K562 (cell line): Measurements from ENCODE around the gene SPATA21. TPM values are rescaled to one million over a fixed set of nuclear protein-coding genes. Genes with fewer than 3 reads are reported as not detected.

ENCODE experiments used
- BDP1 ChIP-seq: IDR thresholded peaks from 3 replicates; pipeline ENCODE4 v1.6.1; 2011; ENCODE audit not compliant: insufficient read length, insufficient read depth
- BRD4 ChIP-seq: fragments of 200-600 bp; sonication (generic); IDR thresholded peaks from 2 replicates; pipeline ENCODE4 v1.6.1; 2017; ENCODE audit warnings: inconsistent platforms
- BRD9 ChIP-seq: fragments of 450-650 bp; IDR thresholded peaks from 2 replicates; pipeline ENCODE4 v1.6.1; 2018; ENCODE audit warnings: low read depth; ENCODE audit not compliant: partially characterized antibody
- CC2D1A ChIP-seq: fragments of 450-650 bp; IDR thresholded peaks from 2 replicates; pipeline ENCODE4 v1.6.1; 2017; ENCODE audit warnings: mild to moderate bottlenecking
- CREB3 ChIP-seq: fragments of 450-650 bp; conservative IDR thresholded peaks from 2 replicates; pipeline ENCODE4 v1.6.1; 2016; ENCODE audit warnings: missing genetic modification characterization, low read depth, mild to moderate bottlenecking, missing compliant biosample characterization, moderate library complexity
- EZH2 ChIP-seq: IDR thresholded peaks from 2 replicates; pipeline ENCODE4 v1.6.1; 2012; ENCODE audit warnings: low read depth, mild to moderate bottlenecking, inconsistent platforms, low read length, borderline replicate concordance
- NBN ChIP-seq: fragments of 450-650 bp; IDR thresholded peaks from 2 replicates; pipeline ENCODE4 v1.6.1; 2016; ENCODE audit warnings: low read depth, mild to moderate bottlenecking
- NONO ChIP-seq, 2 experiments: fragments of 200-400 bp in 1 of 2; fragments of 450-650 bp in 1 of 2; formaldehyde crosslinking in 1 of 2; IDR thresholded peaks; 2 replicates each; pipeline ENCODE4 v1.6.1; 2017; ENCODE audit warnings: low read depth in 2 of 2, mild to moderate bottlenecking in 2 of 2, moderate library complexity in 2 of 2, low read length in 1 of 2
- PCBP2 ChIP-seq: fragments of 200-400 bp; formaldehyde crosslinking; IDR thresholded peaks from 2 replicates; pipeline ENCODE4 v1.6.1; 2018; ENCODE audit warnings: low read length, low read depth, mild to moderate bottlenecking, moderate library complexity; ENCODE audit not compliant: poor library complexity, severe bottlenecking
- SMAD4 ChIP-seq: fragments of 250-450 bp; sonication (Bioruptor Pico); conservative IDR thresholded peaks from 2 replicates; pipeline ENCODE4 v1.8.0; 2021; ENCODE audit warnings: inconsistent platforms, mild to moderate bottlenecking, moderate library complexity
- SMC3 ChIP-seq: conservative IDR thresholded peaks from 2 replicates; pipeline ENCODE4 v1.6.1; 2011; ENCODE audit warnings: low read depth, low read length, improper control_type of control experiment; ENCODE audit not compliant: insufficient read depth
- SNIP1 ChIP-seq: fragments of 450-650 bp; IDR thresholded peaks from 2 replicates; pipeline ENCODE4 v1.7.1; 2017; ENCODE audit warnings: low read depth, mild to moderate bottlenecking
- STAT5A ChIP-seq: IDR thresholded peaks from 2 replicates; pipeline ENCODE4 v1.6.1; 2012; ENCODE audit warnings: low read length, inconsistent platforms, borderline replicate concordance
- TARDBP ChIP-seq: fragments of 450-650 bp; IDR thresholded peaks from 2 replicates; pipeline ENCODE4 v1.6.1; 2016
- TEAD1 ChIP-seq, 2 experiments: fragments of 450-650 bp in 1 of 2; sonication (generic) in 1 of 2; formaldehyde crosslinking; IDR thresholded peaks; 2 replicates each; pipeline versions ENCODE4 v1.4.0 to v1.8.0; 2020 to 2022; ENCODE audit warnings: mild to moderate bottlenecking in 2 of 2, missing genetic modification reagents in 1 of 2
- TOE1 ChIP-seq, 2 experiments: fragments of 450-650 bp in 1 of 2; sonication (generic) in 1 of 2; formaldehyde crosslinking in 1 of 2; IDR thresholded peaks; 2 replicates each; pipeline versions ENCODE4 v1.7.1 to v1.8.0; 2016 to 2022; ENCODE audit warnings: borderline replicate concordance in 2 of 2, mild to moderate bottlenecking in 2 of 2, antibody characterized with exemption in 1 of 2, inconsistent platforms in 1 of 2, low read depth in 1 of 2, missing genetic modification reagents in 1 of 2, moderate library complexity in 1 of 2
- ZBTB12 ChIP-seq: fragments of 250-450 bp; sonication (Bioruptor Pico); IDR thresholded peaks from 2 replicates; pipeline ENCODE4 v1.4.0; 2020
- ZNF143 ChIP-seq: sonication (generic); formaldehyde crosslinking; IDR thresholded peaks from 2 replicates; pipeline ENCODE4 v1.9.0; 2022; ENCODE audit warnings: mild to moderate bottlenecking, missing genetic modification reagents
- ZNF384 ChIP-seq: IDR thresholded peaks from 2 replicates; pipeline ENCODE4 v1.6.1; 2012; ENCODE audit warnings: low read depth, low read length, improper control_type of control experiment
- ZNF436 ChIP-seq: fragments of 250-450, 450-650 bp; sonication (Bioruptor Pico); formaldehyde crosslinking; IDR thresholded peaks from 2 replicates; pipeline ENCODE4 v1.7.0; 2020; ENCODE audit warnings: mild to moderate bottlenecking
- ZNF444 ChIP-seq: fragments of 250-450 bp; sonication (Bioruptor Pico); IDR thresholded peaks from 2 replicates; pipeline ENCODE4 v1.4.0; 2020; ENCODE audit warnings: mild to moderate bottlenecking, moderate library complexity
- ZNF717 ChIP-seq: fragments of 250-450 bp; sonication (Bioruptor Pico); IDR thresholded peaks from 2 replicates; pipeline ENCODE4 v1.5.0; 2021
- ZNF740 ChIP-seq, 3 experiments: fragments of 200-800 bp in 1 of 3; sonication (Bioruptor generic) in 1 of 3; sonication (generic) in 1 of 3; formaldehyde crosslinking in 1 of 3; IDR thresholded peaks; 2 replicates each; pipeline versions ENCODE4 v1.6.1 to v1.8.0; 2016 to 2022; ENCODE audit warnings: mild to moderate bottlenecking in 2 of 3, missing compliant biosample characterization in 2 of 3, missing genetic modification characterization in 2 of 3, missing genetic modification reagents in 1 of 3
- polyA plus RNA-seq, 8 experiments: library from polyadenylated mRNA; depleted of rRNA in 4 of 8; stranded (reverse) in 5 of 8; unstranded in 3 of 8; fragments of >200 nt; fragmentation: Nextera tagmentation in 2 of 8; fragmentation: Illumina TruSeq in 1 of 8; extraction: Ambion mirVana in 2 of 8; extraction: Trizol in 1 of 8; gene quantifications; 2 replicates each; pipeline versions ENCODE4 v1.2.1 to v1.2.3, GENCODE V29; 2011 to 2014; ENCODE audit warnings: inconsistent platforms in 1 of 8, missing spikeins in 1 of 8
- total RNA-seq, 7 experiments: library from RNA; depleted of rRNA in 6 of 7; stranded (reverse); fragments of >200 nt in 6 of 7; fragmentation: Illumina TruSeq in 2 of 7; extraction: Trizol in 2 of 7; gene quantifications; 2 replicates each; pipeline versions ENCODE4 v1.2.1 to v1.2.3, GENCODE V29; 2011 to 2021; ENCODE audit warnings: low replicate concordance in 1 of 7
- TF ChIP-seq, protein P1 (sequence below): sonication (generic); IDR thresholded peaks from 2 replicates; pipeline ENCODE4 v1.6.1; 2016

SPATA21 gene
- total and polyA plus RNA-seq, 9 of the 15 experiments (the other 6 are each of a cell fraction or from before 2014, with no cell fraction given): 0.10 to 0.36 (median 0.13) TPM; not detected in 3

GRCh38 chr1:16351994-16352841 is 85.0 kb downstream of the SPATA21 start, which contains the start of gene FBXO42 (continued):
- TF ChIP-seq STAT5A (no peak), ZBTB12 (CRISPR knock-in tag) (peak; percentile 82), TEAD1 (CRISPR knock-in tag; IDR thresholded peaks at IDR 0.05) (peak; percentile 73 to 99; a peak in 3 of 4 replicates), BDP1 (no peak), ZNF436 (CRISPR knock-in tag) (no peak), ZNF717 (CRISPR knock-in tag) (no peak), ZNF444 (CRISPR knock-in tag) (no peak), ZNF143 (CRISPR knock-in tag) (peak; percentile 61), TOE1 (IDR thresholded peaks at IDR 0.05; ENCODE audit: borderline replicate concordance) (0 out of 2 replicates have a peak, but pooled peaks have one; percentile 67), TOE1 (CRISPR knock-in tag; IDR thresholded peaks at IDR 0.05; ENCODE audit: borderline replicate concordance, low read depth) (no peak), CREB3 (tag) (no peak), ZNF740 (CRISPR knock-in tag; IDR thresholded peaks at IDR 0.05) (no peak), ZNF740 (tag; IDR thresholded peaks at IDR 0.05) (no peak; a peak in 1 of 4 replicates), SMC3 (peak; percentile 47; the same call in 1 of the 2 replicates), CC2D1A (no peak), TARDBP (peak; percentile 73), EZH2 (no peak), ZNF384 (peak; percentile 29; the same call in 1 of the 2 replicates), BRD9 (peak; percentile 79), NBN (0 out of 2 replicates have a peak, but pooled peaks have one; percentile 43), SMAD4 (CRISPR knock-in tag) (peak; percentile 90), BRD4 (no peak), PCBP2 (no peak), SNIP1 (no peak), NONO (IDR thresholded peaks at IDR 0.05; ENCODE audit: low read depth in 2 of 2, low read length in 1 of 2) (peak in 1 of 2 experiments; percentile 68; a peak in 3 of 4 replicates)
- TF ChIP-seq, protein P1, sequence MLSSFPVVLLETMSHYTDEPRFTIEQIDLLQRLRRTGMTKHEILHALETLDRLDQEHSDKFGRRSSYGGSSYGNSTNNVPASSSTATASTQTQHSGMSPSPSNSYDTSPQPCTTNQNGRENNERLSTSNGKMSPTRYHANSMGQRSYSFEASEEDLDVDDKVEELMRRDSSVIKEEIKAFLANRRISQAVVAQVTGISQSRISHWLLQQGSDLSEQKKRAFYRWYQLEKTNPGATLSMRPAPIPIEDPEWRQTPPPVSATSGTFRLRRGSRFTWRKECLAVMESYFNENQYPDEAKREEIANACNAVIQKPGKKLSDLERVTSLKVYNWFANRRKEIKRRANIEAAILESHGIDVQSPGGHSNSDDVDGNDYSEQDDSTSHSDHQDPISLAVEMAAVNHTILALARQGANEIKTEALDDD: no peak
